ENCODE data around the gene ZMYND10. TPM values are rescaled to one million over a fixed set of nuclear protein-coding genes. Genes with fewer than 3 reads are reported as not detected.

Gene ZMYND10
- 0.22 and 0.25 TPM in 2 replicates for total RNA-seq (2012; rRNA removed)

- peaks cover 35% of the 10 kb centered on the region for H3K4me1 ChIP-seq (ENCODE audit: control insufficient read depth, insufficient read depth, low read length)
- H3K4me2 ChIP-seq (ENCODE audit: low read length), result peak within 1 kb of the TSS; percentile 94
- H3K27me3 ChIP-seq (ENCODE audit: control insufficient read depth, insufficient read depth, low read length), result no peaks in the 10 kb centered on the region
- H3K36me3 ChIP-seq (ENCODE audit: insufficient read depth, low read length), result peaks cover 4% of the 10 kb centered on the region
- H3K4me3 ChIP-seq (ENCODE audit: low read length), result peak within 1 kb of the TSS; percentile 70
- H3K9me3 ChIP-seq (replicated peaks; ENCODE audit: low read length), result no peaks in the 10 kb centered on the region
- H3K9ac ChIP-seq (ENCODE audit: low read depth, low read length), result peak within 1 kb of the TSS; percentile 22
These were observed at the start of gene ZMYND10 for GRCh38 chr3:50345586-50346234. Gene ZMYND10, minus strand, starts transcription at chr3:50345732. Its CDS starts 153 bp downstream, at chr3:50345579.

GRCh38 chr3:50393061-50393460 is 47.5 kb upstream of the ZMYND10 start:
- Histone ChIP-seq H3K9ac (ENCODE audit: low read depth, low read length) (no peak overlapping the region), H3K4me3 (ENCODE audit: low read length) (no peak overlapping the region), H3K36me3 (ENCODE audit: insufficient read depth, low read length) (no peaks in the 10 kb centered on the region), H3K4me2 (ENCODE audit: low read length) (no peak overlapping the region), H3K4me1 (ENCODE audit: control insufficient read depth, insufficient read depth, low read length) (no peaks in the 10 kb centered on the region), H3K27me3 (ENCODE audit: control insufficient read depth, insufficient read depth, low read length) (peaks cover 57% of the 10 kb centered on the region), H3K9me3 (replicated peaks; ENCODE audit: low read length) (no peaks in the 10 kb centered on the region)

GRCh38 chr3:50392101-50392715 is 46.7 kb upstream of the ZMYND10 start:
- H3K36me3 ChIP-seq (ENCODE audit: insufficient read depth, low read length), result no peaks in the 10 kb centered on the region
- H3K9ac ChIP-seq (ENCODE audit: low read depth, low read length), result no peak overlapping the region
- H3K4me2 ChIP-seq (ENCODE audit: low read length), result no peak overlapping the region
- H3K27me3 ChIP-seq (ENCODE audit: control insufficient read depth, insufficient read depth, low read length), result peaks cover 64% of the 10 kb centered on the region
- H3K4me1 ChIP-seq (ENCODE audit: control insufficient read depth, insufficient read depth, low read length), result no peaks in the 10 kb centered on the region
- H3K9me3 ChIP-seq (replicated peaks; ENCODE audit: low read length), result no peaks in the 10 kb centered on the region
- no peak overlapping the region for H3K4me3 ChIP-seq (ENCODE audit: low read length)

GRCh38 chr3:50390508-50391224 is 45.1 kb upstream of the ZMYND10 start:
- no peak overlapping the region for H3K4me2 ChIP-seq (ENCODE audit: low read length)
- no peaks in the 10 kb centered on the region for H3K4me1 ChIP-seq (ENCODE audit: control insufficient read depth, insufficient read depth, low read length)
- H3K4me3 ChIP-seq (ENCODE audit: low read length), result no peak overlapping the region
- peaks cover 71% of the 10 kb centered on the region for H3K27me3 ChIP-seq (ENCODE audit: control insufficient read depth, insufficient read depth, low read length)
- H3K9ac ChIP-seq (ENCODE audit: low read depth, low read length), result no peak overlapping the region
- no peaks in the 10 kb centered on the region for H3K9me3 ChIP-seq (replicated peaks; ENCODE audit: low read length)
- no peaks in the 10 kb centered on the region for H3K36me3 ChIP-seq (ENCODE audit: insufficient read depth, low read length)

- H3K9ac ChIP-seq (ENCODE audit: low read depth, low read length), result no peak overlapping the region
- H3K4me1 ChIP-seq (ENCODE audit: control insufficient read depth, insufficient read depth, low read length), result no peaks in the 10 kb centered on the region
- no peaks in the 10 kb centered on the region for H3K9me3 ChIP-seq (replicated peaks; ENCODE audit: low read length)
- H3K4me2 ChIP-seq (ENCODE audit: low read length), result no peak overlapping the region
- H3K27me3 ChIP-seq (ENCODE audit: control insufficient read depth, insufficient read depth, low read length), result peaks cover 66% of the 10 kb centered on the region
- H3K4me3 ChIP-seq (ENCODE audit: low read length), result no peak overlapping the region
- no peaks in the 10 kb centered on the region for H3K36me3 ChIP-seq (ENCODE audit: insufficient read depth, low read length)
These were observed 43.9 kb upstream of the ZMYND10 start for GRCh38 chr3:50389414-50389767.

- peaks cover 67% of the 10 kb centered on the region for H3K27me3 ChIP-seq (ENCODE audit: control insufficient read depth, insufficient read depth, low read length)
- no peak overlapping the region for H3K9ac ChIP-seq (ENCODE audit: low read depth, low read length)
- H3K36me3 ChIP-seq (ENCODE audit: insufficient read depth, low read length), result no peaks in the 10 kb centered on the region
- no peak overlapping the region for H3K4me3 ChIP-seq (ENCODE audit: low read length)
- no peak overlapping the region for H3K4me2 ChIP-seq (ENCODE audit: low read length)
- no peaks in the 10 kb centered on the region for H3K4me1 ChIP-seq (ENCODE audit: control insufficient read depth, insufficient read depth, low read length)
- H3K9me3 ChIP-seq (replicated peaks; ENCODE audit: low read length), result no peaks in the 10 kb centered on the region
These were observed 43.3 kb upstream of the ZMYND10 start for GRCh38 chr3:50388720-50389413.

- H3K27me3 ChIP-seq (ENCODE audit: control insufficient read depth, insufficient read depth, low read length), result peaks cover 64% of the 10 kb centered on the region
- H3K4me3 ChIP-seq (ENCODE audit: low read length), result no peak overlapping the region
These were observed 42.6 kb upstream of the ZMYND10 start for GRCh38 chr3:50388016-50388719.

GRCh38 chr3:50385754-50386153 is 40.2 kb upstream of the ZMYND10 start:
- Histone ChIP-seq H3K36me3 (ENCODE audit: insufficient read depth, low read length) (no peaks in the 10 kb centered on the region), H3K9me3 (replicated peaks; ENCODE audit: low read length) (no peaks in the 10 kb centered on the region), H3K27me3 (ENCODE audit: control insufficient read depth, insufficient read depth, low read length) (peaks cover 46% of the 10 kb centered on the region), H3K4me2 (ENCODE audit: low read length) (no peak overlapping the region), H3K4me1 (ENCODE audit: control insufficient read depth, insufficient read depth, low read length) (no peaks in the 10 kb centered on the region), H3K4me3 (ENCODE audit: low read length) (no peak overlapping the region), H3K9ac (ENCODE audit: low read depth, low read length) (no peak overlapping the region)

More at GRCh38 chr3:50388016-50388719, 42.6 kb upstream of the ZMYND10 start:
- no peaks in the 10 kb centered on the region for H3K36me3 ChIP-seq (ENCODE audit: insufficient read depth, low read length)
- H3K4me1 ChIP-seq (ENCODE audit: control insufficient read depth, insufficient read depth, low read length), result no peaks in the 10 kb centered on the region
- H3K9me3 ChIP-seq (replicated peaks; ENCODE audit: low read length), result no peaks in the 10 kb centered on the region
- H3K4me2 ChIP-seq (ENCODE audit: low read length), result no peak overlapping the region
- H3K9ac ChIP-seq (ENCODE audit: low read depth, low read length), result no peak overlapping the region

GRCh38 chr3:50383750-50384149 is 38.2 kb upstream of the ZMYND10 start:
- Histone ChIP-seq H3K36me3 (ENCODE audit: insufficient read depth, low read length) (no peaks in the 10 kb centered on the region), H3K9me3 (replicated peaks; ENCODE audit: low read length) (no peaks in the 10 kb centered on the region), H3K9ac (ENCODE audit: low read depth, low read length) (no peak overlapping the region)

GRCh38 chr3:50382722-50383121 is 37.2 kb upstream of the ZMYND10 start:
- no peak overlapping the region for H3K4me3 ChIP-seq (ENCODE audit: low read length)

More at GRCh38 chr3:50383750-50384149, 38.2 kb upstream of the ZMYND10 start:
- Histone ChIP-seq H3K4me3 (ENCODE audit: low read length) (no peak overlapping the region), H3K4me1 (ENCODE audit: control insufficient read depth, insufficient read depth, low read length) (no peaks in the 10 kb centered on the region), H3K27me3 (ENCODE audit: control insufficient read depth, insufficient read depth, low read length) (peaks cover 32% of the 10 kb centered on the region), H3K4me2 (ENCODE audit: low read length) (no peak overlapping the region)

GRCh38 chr3:50381383-50381782 is 35.9 kb upstream of the ZMYND10 start:
- Histone ChIP-seq H3K36me3 (ENCODE audit: insufficient read depth, low read length) (no peaks in the 10 kb centered on the region), H3K4me1 (ENCODE audit: control insufficient read depth, insufficient read depth, low read length) (no peaks in the 10 kb centered on the region), H3K9ac (ENCODE audit: low read depth, low read length) (no peak overlapping the region), H3K4me2 (ENCODE audit: low read length) (no peak overlapping the region), H3K27me3 (ENCODE audit: control insufficient read depth, insufficient read depth, low read length) (peaks cover 11% of the 10 kb centered on the region), H3K9me3 (replicated peaks; ENCODE audit: low read length) (no peaks in the 10 kb centered on the region), H3K4me3 (ENCODE audit: low read length) (no peak overlapping the region)

More at GRCh38 chr3:50382722-50383121, 37.2 kb upstream of the ZMYND10 start:
- Histone ChIP-seq H3K4me2 (ENCODE audit: low read length) (no peak overlapping the region), H3K9ac (ENCODE audit: low read depth, low read length) (no peak overlapping the region), H3K36me3 (ENCODE audit: insufficient read depth, low read length) (no peaks in the 10 kb centered on the region), H3K9me3 (replicated peaks; ENCODE audit: low read length) (no peaks in the 10 kb centered on the region), H3K27me3 (ENCODE audit: control insufficient read depth, insufficient read depth, low read length) (peaks cover 22% of the 10 kb centered on the region), H3K4me1 (ENCODE audit: control insufficient read depth, insufficient read depth, low read length) (no peaks in the 10 kb centered on the region)

Data from skeletal muscle satellite cell (primary cell).